SK-N-SH (cell line): Measurements from ENCODE around the gene CYB561D2. TPM values are rescaled to one million over a fixed set of nuclear protein-coding genes. Genes with fewer than 3 reads are reported as not detected.

Source experiments
- CTCF ChIA-PET: fragments of 300-600, 350-600 bp; formaldehyde crosslinking; extraction: SDS; loops from one replicate; lab custom pipeline; 2021; lab: Yijun Ruan, JAX
- POLR2A ChIA-PET: fragments of 350-600 bp; sonication (Branson Sonifier 250); formaldehyde crosslinking; extraction: SDS; loops from one replicate; lab custom pipeline; 2020; ENCODE audit warnings: antibody characterized with exemption, inconsistent platforms; lab: Yijun Ruan, JAX
- DNase-seq: peaks from one replicate; pipeline ENCODE4 v3.0.0; 2012
- H2AFZ ChIP-seq: fragments of 200-600 bp; sonication (generic); 2 replicates; pipeline ENCODE4 v1.8.1; 2016; ENCODE audit warnings: antibody characterized with exemption, mild to moderate bottlenecking, low read depth
- H3F3A ChIP-seq: fragments of 200-600 bp; sonication (generic); replicated peaks from 2 replicates; pipeline ENCODE3; 2016; ENCODE audit warnings: antibody characterized with exemption, mild to moderate bottlenecking; ENCODE audit not compliant: insufficient read depth
- H3K27ac ChIP-seq, 2 experiments: fragments of 200-500 bp in 1 of 2; fragments of 200-600 bp in 1 of 2; sonication (Bioruptor generic) in 1 of 2; sonication (generic), shearing (Covaris generic) in 1 of 2; 2 replicates each; pipeline versions ENCODE4 v1.5.1 to v1.6.1; 2014 to 2016; ENCODE audit warnings: low read depth in 2 of 2, inconsistent platforms in 1 of 2, low read length in 1 of 2, mild to moderate bottlenecking in 1 of 2, mixed read lengths in 1 of 2
- H3K27me3 ChIP-seq: fragments of 200-600 bp; sonication (generic), shearing (Covaris generic); 2 replicates; pipeline ENCODE4 v1.6.1; 2016; ENCODE audit warnings: mixed run types; ENCODE audit not compliant: insufficient read depth
- H3K36me3 ChIP-seq, 2 experiments: fragments of 200-500 bp in 1 of 2; fragments of 200-600 bp in 1 of 2; sonication (Bioruptor generic) in 1 of 2; sonication (generic) in 1 of 2; replicated peaks in 1 of 2; 2 replicates each; pipeline versions ENCODE3 to v1.5.1; 2014 to 2016; ENCODE audit warnings: low read length in 1 of 2, mild to moderate bottlenecking in 1 of 2; ENCODE audit not compliant: insufficient read depth in 2 of 2, control insufficient read depth in 1 of 2
- H3K4me1 ChIP-seq, 2 experiments: fragments of 200-500 bp in 1 of 2; fragments of 200-600 bp in 1 of 2; sonication (Bioruptor generic) in 1 of 2; sonication (generic), shearing (Covaris generic) in 1 of 2; 2 replicates each; pipeline versions ENCODE4 v1.5.1 to v1.6.1; 2014 to 2016; ENCODE audit warnings: low read depth in 1 of 2, low read length in 1 of 2, mixed run types in 1 of 2; ENCODE audit not compliant: insufficient read depth in 2 of 2, control insufficient read depth in 1 of 2
- H3K4me2 ChIP-seq: fragments of 200-600 bp; sonication (generic), shearing (Covaris generic); 2 replicates; pipeline ENCODE4 v1.6.1; 2017; ENCODE audit warnings: mixed run types
- H3K4me3 ChIP-seq, 2 experiments: fragments of 200-500 bp in 1 of 2; fragments of 200-600 bp in 1 of 2; sonication (Bioruptor generic) in 1 of 2; sonication (generic), shearing (Covaris generic) in 1 of 2; 2 replicates each; pipeline versions ENCODE4 v1.5.1 to v1.8.1; 2014 to 2016; ENCODE audit warnings: low read depth in 2 of 2, inconsistent platforms in 1 of 2, low read length in 1 of 2, mild to moderate bottlenecking in 1 of 2, mixed read lengths in 1 of 2, moderate library complexity in 1 of 2
- H3K79me2 ChIP-seq: fragments of 200-600 bp; sonication (generic); 2 replicates; pipeline ENCODE4 v1.8.1; 2017; ENCODE audit warnings: mild to moderate bottlenecking; ENCODE audit not compliant: insufficient read depth
- H3K9ac ChIP-seq: fragments of 200-600 bp; sonication (generic); 2 replicates; pipeline ENCODE4 v1.6.1; 2017; ENCODE audit warnings: mixed run types
- H3K9me2 ChIP-seq: fragments of 200-600 bp; sonication (generic); 2 replicates; pipeline ENCODE4 v1.6.1; 2017; ENCODE audit warnings: mixed run types
- H3K9me3 ChIP-seq: fragments of 200-600 bp; sonication (generic); 2 replicates; pipeline ENCODE4 v1.6.1; 2017; ENCODE audit warnings: mixed run types, mild to moderate bottlenecking, moderate library complexity
- H4K20me1 ChIP-seq: fragments of 200-600 bp; sonication (generic); 2 replicates; pipeline ENCODE4 v1.6.1; 2017; ENCODE audit warnings: mild to moderate bottlenecking, mixed run types; ENCODE audit not compliant: insufficient read depth
- CHD2 ChIP-seq: fragments of 150-350 bp; IDR thresholded peaks from 2 replicates; pipeline ENCODE4 v1.6.1; 2018; ENCODE audit warnings: low read length; ENCODE audit not compliant: partially characterized antibody
- CTCF ChIP-seq: fragments of 200-600 bp; sonication (generic); IDR thresholded peaks from 2 replicates; pipeline ENCODE4 v1.6.1; 2017; ENCODE audit warnings: antibody characterized with exemption, mild to moderate bottlenecking, moderate library complexity
- ELF1 ChIP-seq: IDR thresholded peaks from 2 replicates; pipeline ENCODE4 v1.4.0; 2012
- EP300 ChIP-seq, 2 experiments: IDR thresholded peaks; 2 replicates each; pipeline versions ENCODE4 v1.4.0 to v1.6.1; 2012; ENCODE audit warnings: borderline replicate concordance in 1 of 2, low read depth in 1 of 2, low read length in 1 of 2
- EZH2phosphoT487 ChIP-seq: fragments of 200-600 bp; sonication (generic); IDR thresholded peaks from 2 replicates; pipeline ENCODE4 v1.6.1; 2017; ENCODE audit warnings: low read depth, mixed run types, mild to moderate bottlenecking, antibody characterized with exemption, moderate library complexity, borderline replicate concordance
- FOSL2 ChIP-seq: IDR thresholded peaks from 2 replicates; pipeline ENCODE4 v1.4.0; 2012; ENCODE audit warnings: low read depth, mild to moderate bottlenecking, moderate library complexity, borderline replicate concordance
- FOXJ3 ChIP-seq: sonication (generic); formaldehyde crosslinking; IDR thresholded peaks from 2 replicates; pipeline ENCODE4 v1.5.1; 2020; ENCODE audit warnings: mild to moderate bottlenecking, missing genetic modification reagents
- IRF3 ChIP-seq: fragments of 150-350 bp; IDR thresholded peaks from 2 replicates; pipeline ENCODE4 v1.6.1; 2016; ENCODE audit warnings: mild to moderate bottlenecking, low read depth, low read length
- JUND ChIP-seq: IDR thresholded peaks from 2 replicates; pipeline ENCODE4 v1.4.0; 2012
- MXI1 ChIP-seq: IDR thresholded peaks from 2 replicates; pipeline ENCODE4 v1.6.1; 2012; ENCODE audit warnings: mild to moderate bottlenecking, low read depth, low read length, improper control_type of control experiment
- POLR2AphosphoS5 ChIP-seq: IDR thresholded peaks from 2 replicates; pipeline ENCODE4 v1.6.1; 2012; ENCODE audit warnings: low read depth, low read length
- RCOR1 ChIP-seq: fragments of 150-350 bp; IDR thresholded peaks from 2 replicates; pipeline ENCODE4 v1.6.1; 2017; ENCODE audit warnings: antibody characterized with exemption, low read length
- RFX5 ChIP-seq: IDR thresholded peaks from 2 replicates; pipeline ENCODE4 v1.6.1; 2012; ENCODE audit warnings: mild to moderate bottlenecking, improper control_type of control experiment, low read length
- SIN3A ChIP-seq: IDR thresholded peaks from 2 replicates; pipeline ENCODE4 v1.6.1; 2012; ENCODE audit warnings: low read depth, mild to moderate bottlenecking, low read length, moderate library complexity, borderline replicate concordance
- SMC3 ChIP-seq: IDR thresholded peaks from 2 replicates; pipeline ENCODE4 v1.6.1; 2012; ENCODE audit warnings: low read depth, low read length, improper control_type of control experiment
- TEAD4 ChIP-seq: IDR thresholded peaks from 2 replicates; pipeline ENCODE4 v1.4.0; 2012; ENCODE audit warnings: mild to moderate bottlenecking, borderline replicate concordance; ENCODE audit not compliant: insufficient read depth
- USF1 ChIP-seq: IDR thresholded peaks from 2 replicates; pipeline ENCODE4 v1.4.0; 2012; ENCODE audit warnings: low read depth, borderline replicate concordance
- USF2 ChIP-seq: fragments of 150-350 bp; IDR thresholded peaks from 2 replicates; pipeline ENCODE4 v1.6.1; 2017; ENCODE audit warnings: antibody characterized with exemption, low read length, low read depth, borderline replicate concordance
- WGBS: methylation state at CpG from one replicate; pipeline ENCODE4 v1.1.6; 2017; ENCODE audit warnings: low lambda C conversion rate; 5-methylcytosine and 5-hydroxymethylcytosine counted together
- polyA plus RNA-seq, 3 experiments: library from polyadenylated mRNA; depleted of rRNA; stranded (reverse); fragments of >200 nt; gene quantifications; 2 replicates each; pipeline ENCODE4 v1.2.3, GENCODE V29; 2012
- TF ChIP-seq, protein P1 (sequence below): IDR thresholded peaks from 2 replicates; pipeline ENCODE4 v1.4.0; 2012; ENCODE audit warnings: low read depth, borderline replicate concordance

CYB561D2 gene
- polyA plus RNA-seq, 1 of the 3 experiments (the other 2 are of a cell fraction): 40.7 TPM

DNA sequence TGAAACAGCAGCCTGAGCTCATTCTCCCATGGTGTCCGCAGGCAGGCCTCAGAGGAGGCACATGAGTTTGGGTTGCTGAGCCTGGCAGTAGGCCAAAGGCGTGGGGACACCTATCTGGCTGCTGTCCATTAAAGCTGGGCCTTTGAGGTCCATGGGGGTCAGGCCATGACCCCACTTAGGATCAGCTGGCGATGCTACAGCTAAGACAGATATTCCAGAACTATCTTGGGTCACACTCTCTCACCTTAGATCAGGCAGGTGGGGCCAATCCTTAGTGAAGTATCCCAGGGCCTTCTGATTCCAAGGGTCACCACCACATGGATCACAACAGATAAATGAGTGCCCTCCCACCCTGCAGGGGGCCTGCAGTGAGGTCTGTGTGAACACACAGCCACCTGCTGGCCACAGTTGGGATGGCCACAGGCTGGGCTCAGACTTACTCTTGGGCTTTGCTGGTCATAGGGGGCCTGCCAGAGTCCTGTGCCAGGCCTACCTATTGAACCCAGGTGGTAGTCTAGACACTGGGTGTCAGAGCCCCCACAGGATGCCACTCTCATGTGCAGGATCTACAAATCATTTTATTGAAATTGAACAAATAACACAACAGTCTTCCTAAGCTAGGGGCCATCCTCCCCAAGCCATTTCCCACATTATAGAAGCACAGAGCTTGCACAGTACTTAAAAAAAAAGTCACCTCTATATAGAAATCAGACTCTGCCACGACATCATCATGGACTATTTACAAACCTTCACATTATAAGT lies 26.1 kb upstream of the CYB561D2 start (continued):
- TF ChIP-seq, protein P1, sequence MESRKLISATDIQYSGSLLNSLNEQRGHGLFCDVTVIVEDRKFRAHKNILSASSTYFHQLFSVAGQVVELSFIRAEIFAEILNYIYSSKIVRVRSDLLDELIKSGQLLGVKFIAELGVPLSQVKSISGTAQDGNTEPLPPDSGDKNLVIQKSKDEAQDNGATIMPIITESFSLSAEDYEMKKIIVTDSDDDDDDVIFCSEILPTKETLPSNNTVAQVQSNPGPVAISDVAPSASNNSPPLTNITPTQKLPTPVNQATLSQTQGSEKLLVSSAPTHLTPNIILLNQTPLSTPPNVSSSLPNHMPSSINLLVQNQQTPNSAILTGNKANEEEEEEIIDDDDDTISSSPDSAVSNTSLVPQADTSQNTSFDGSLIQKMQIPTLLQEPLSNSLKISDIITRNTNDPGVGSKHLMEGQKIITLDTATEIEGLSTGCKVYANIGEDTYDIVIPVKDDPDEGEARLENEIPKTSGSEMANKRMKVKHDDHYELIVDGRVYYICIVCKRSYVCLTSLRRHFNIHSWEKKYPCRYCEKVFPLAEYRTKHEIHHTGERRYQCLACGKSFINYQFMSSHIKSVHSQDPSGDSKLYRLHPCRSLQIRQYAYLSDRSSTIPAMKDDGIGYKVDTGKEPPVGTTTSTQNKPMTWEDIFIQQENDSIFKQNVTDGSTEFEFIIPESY: no peak
- TF ChIP-seq EP300 (IDR thresholded peaks at IDR 0.05; ENCODE audit: borderline replicate concordance in 1 of 2, low read depth in 1 of 2, low read length in 1 of 2) (no peak), POLR2AphosphoS5 (no peak), MXI1 (peak; percentile 32; the same call in 1 of the 2 replicates), SIN3A (no peak), IRF3 (no peak), JUND (no peak), SMC3 (peak; percentile 69), FOSL2 (no peak), ELF1 (no peak), EZH2phosphoT487 (no peak), RCOR1 (no peak), CHD2 (no peak)

GRCh38 chr3:50325113-50325480 lies 25.6 kb upstream of the CYB561D2 start:
- H3K79me2 ChIP-seq: peaks cover 31% of the 10 kb centered on the region
- H3K4me3 ChIP-seq: no peak overlapping the region
- TF ChIP-seq CTCF (no peak), USF2 (no peak), SMC3 (no peak), TEAD4 (no peak), SIN3A (no peak), FOXJ3 (no peak), JUND (no peak), POLR2AphosphoS5 (no peak), RFX5 (no peak), USF1 (no peak), ELF1 (no peak), MXI1 (no peak)
- no peak overlapping the region for H2AFZ ChIP-seq
- peaks cover under 1 to 26% of the 10 kb centered on the region in 2 experiments for H3K36me3 ChIP-seq
- no peaks in the 10 kb centered on the region for H3K9me3 ChIP-seq
- ChIA-PET CTCF (interaction anchor here (0.6 to 6.0 kb wide), 19 partner anchors 10 to 225 kb away, joined by 3 to 60 read pairs (median 4); partner anchors contain the start of genes HYAL1, HYAL3 and NAA80), POLR2A (interaction anchor here (1.7 kb wide), 1 partner anchor 33 kb away, joined by 6 read pairs; the partner anchor contains the start of gene IFRD2)
- no peaks in the 10 kb centered on the region for H3K27me3 ChIP-seq
- DNase-seq: no peak
- H3K9me2 ChIP-seq: no peaks in the 10 kb centered on the region
- H3K4me1 ChIP-seq: peaks cover 0 to 30% of the 10 kb centered on the region in 2 experiments; a peak in 2 of 4 replicates
- no peak overlapping the region for H3K27ac ChIP-seq
- H3K9ac ChIP-seq: no peak overlapping the region
- no peak overlapping the region for H3K4me2 ChIP-seq
- H4K20me1 ChIP-seq: no peaks in the 10 kb centered on the region
- peaks cover 26% of the 10 kb centered on the region for H3F3A ChIP-seq
- 68% methylated on average over 2 of the region's 2 CpGs for WGBS
